Fibroblast of the aortic adventitia (primary cell): ENCODE results near the gene KLF4. TPM values are rescaled to one million over a fixed set of nuclear protein-coding genes. Genes with fewer than 3 reads are reported as not detected.

Experiments used
- DNase-seq: peaks from one replicate; pipeline ENCODE4 v3.0.0-alpha.2; 2010; ENCODE audit warnings: low read depth
- H3K4me3 ChIP-seq: 2 replicates; pipeline ENCODE4 v1.5.1; 2011; ENCODE audit warnings: low read depth, mild to moderate bottlenecking, control low read depth, low read length, moderate library complexity
- total RNA-seq: library from RNA; depleted of rRNA; stranded (reverse); fragments of >200 nt; gene quantifications from 2 replicates; pipeline ENCODE4 v1.2.3, GENCODE V29; 2012; ENCODE audit warnings: low replicate concordance
- TF ChIP-seq, protein P1 (sequence below): IDR thresholded peaks from 2 replicates; pipeline ENCODE4 v1.5.1; 2011; ENCODE audit warnings: mild to moderate bottlenecking, low read length, control low read depth, inconsistent platforms; ENCODE audit not compliant: insufficient read depth

The KLF4 gene
- total RNA-seq, 1 donor, result 43.9 TPM

DNA sequence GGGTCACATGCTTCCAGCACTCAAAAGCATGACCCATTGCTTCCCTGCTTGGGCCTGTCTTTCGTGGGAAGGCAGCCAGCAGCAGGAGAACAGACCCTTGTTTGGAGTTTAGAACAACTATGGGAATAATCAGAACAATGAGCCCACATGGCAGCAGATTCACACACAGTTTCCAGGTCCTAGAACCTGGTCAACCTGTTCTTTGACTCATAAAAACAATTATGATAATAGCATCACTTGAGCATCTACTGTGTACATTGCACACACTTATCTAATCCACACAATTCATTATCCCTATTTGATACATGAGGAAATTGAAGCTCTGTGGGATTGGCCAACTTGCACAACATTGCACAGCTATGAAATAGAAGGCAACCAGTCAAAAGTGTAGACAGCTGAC is 41.7 kb downstream of the KLF4 start:
- TF ChIP-seq, protein P1, sequence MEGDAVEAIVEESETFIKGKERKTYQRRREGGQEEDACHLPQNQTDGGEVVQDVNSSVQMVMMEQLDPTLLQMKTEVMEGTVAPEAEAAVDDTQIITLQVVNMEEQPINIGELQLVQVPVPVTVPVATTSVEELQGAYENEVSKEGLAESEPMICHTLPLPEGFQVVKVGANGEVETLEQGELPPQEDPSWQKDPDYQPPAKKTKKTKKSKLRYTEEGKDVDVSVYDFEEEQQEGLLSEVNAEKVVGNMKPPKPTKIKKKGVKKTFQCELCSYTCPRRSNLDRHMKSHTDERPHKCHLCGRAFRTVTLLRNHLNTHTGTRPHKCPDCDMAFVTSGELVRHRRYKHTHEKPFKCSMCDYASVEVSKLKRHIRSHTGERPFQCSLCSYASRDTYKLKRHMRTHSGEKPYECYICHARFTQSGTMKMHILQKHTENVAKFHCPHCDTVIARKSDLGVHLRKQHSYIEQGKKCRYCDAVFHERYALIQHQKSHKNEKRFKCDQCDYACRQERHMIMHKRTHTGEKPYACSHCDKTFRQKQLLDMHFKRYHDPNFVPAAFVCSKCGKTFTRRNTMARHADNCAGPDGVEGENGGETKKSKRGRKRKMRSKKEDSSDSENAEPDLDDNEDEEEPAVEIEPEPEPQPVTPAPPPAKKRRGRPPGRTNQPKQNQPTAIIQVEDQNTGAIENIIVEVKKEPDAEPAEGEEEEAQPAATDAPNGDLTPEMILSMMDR, result no peak
- no peak overlapping the region for H3K4me3 ChIP-seq
- DNase-seq, result no peak

DNA sequence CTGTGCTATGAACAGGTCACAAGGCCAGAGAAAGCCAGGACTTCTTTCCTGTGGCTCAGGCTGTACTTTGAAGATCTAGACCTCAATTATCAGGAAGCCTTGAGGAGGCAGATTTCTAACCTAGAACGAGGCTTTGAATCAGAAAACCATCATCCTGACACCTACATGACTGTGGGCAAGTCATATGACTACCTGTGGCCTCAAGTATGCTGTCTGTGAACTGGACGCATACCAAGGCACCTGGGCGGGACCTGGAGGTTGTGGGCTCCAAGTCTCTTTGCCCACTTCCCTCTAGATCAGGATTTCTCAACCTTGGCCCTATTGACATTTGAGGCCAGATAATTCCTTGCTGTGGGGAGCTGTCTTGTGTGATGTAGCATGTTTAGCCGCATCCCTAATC is 42.5 kb downstream of the KLF4 start:
- TF ChIP-seq, protein P1, result no peak
- DNase-seq, result no peak
- no peak overlapping the region for H3K4me3 ChIP-seq

DNA sequence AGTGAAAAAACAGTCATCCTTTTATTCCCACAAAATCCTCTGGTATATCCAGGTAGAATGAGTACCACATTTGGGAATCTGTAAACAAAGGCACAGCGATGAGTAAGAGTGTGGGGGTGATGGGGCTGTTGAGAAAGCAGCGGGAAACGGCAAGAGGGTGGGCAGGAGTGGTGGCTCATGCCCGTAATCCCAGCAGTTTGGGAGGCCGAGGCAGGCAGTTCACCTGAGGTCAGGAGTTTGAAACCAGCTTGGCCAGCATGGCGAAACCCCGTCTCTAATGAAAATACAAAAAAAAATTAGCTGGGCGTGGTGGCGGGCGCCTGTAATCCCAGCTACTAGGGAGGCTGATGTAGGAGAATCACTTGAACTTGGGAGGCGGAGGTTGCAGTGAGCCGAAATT is 43.1 kb downstream of the KLF4 start:
- TF ChIP-seq, protein P1, result no peak
- DNase-seq, result no peak

DNA sequence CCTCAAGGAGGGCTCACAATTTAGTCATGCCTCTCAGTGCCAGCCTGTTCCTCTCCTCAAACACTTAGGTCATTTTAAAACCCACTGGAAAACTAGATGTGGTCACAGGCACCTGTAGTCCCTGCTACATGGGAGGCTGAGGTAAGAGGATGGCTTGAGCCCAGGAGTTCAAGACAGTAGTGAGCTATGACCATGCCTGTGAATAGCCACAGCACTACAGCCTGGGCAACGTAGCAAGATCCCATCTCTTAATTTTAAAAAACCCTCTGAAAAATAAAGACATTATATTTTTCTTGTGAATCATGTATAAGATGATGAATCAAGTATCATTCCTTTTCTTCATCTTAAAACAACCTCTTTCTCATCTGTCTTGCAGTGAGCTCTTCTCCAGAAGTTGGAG is 45.8 kb downstream of the KLF4 start:
- H3K4me3 ChIP-seq, result no peak overlapping the region
- no peak for DNase-seq
- TF ChIP-seq, protein P1, result no peak

More for the DNA sequence above, 43.1 kb downstream of the KLF4 start:
- H3K4me3 ChIP-seq, result no peak overlapping the region

DNA sequence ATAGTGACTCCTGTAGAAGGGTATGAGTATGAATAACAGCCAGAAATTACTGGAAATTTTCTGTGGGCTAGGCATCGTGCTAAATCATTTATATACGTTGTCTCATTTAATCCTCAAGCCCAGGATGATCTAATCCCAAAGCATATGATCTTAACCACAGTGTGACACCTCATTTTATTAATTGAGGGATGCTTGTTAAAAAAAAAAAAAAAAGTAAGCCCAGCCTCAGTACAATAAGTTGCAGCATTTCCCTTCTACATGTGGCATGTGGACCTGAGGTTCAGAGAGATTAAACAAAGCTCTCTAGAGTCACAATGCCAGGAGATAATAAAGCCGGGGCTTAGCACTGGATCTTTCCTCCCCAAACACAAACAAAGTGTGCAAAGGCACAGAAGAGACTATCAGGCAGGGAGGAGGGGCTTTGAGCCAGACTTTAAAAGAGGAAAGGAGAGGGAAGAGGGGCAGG is 49.5 kb downstream of the KLF4 start:
- DNase-seq, result peak; percentile 2

DNA sequence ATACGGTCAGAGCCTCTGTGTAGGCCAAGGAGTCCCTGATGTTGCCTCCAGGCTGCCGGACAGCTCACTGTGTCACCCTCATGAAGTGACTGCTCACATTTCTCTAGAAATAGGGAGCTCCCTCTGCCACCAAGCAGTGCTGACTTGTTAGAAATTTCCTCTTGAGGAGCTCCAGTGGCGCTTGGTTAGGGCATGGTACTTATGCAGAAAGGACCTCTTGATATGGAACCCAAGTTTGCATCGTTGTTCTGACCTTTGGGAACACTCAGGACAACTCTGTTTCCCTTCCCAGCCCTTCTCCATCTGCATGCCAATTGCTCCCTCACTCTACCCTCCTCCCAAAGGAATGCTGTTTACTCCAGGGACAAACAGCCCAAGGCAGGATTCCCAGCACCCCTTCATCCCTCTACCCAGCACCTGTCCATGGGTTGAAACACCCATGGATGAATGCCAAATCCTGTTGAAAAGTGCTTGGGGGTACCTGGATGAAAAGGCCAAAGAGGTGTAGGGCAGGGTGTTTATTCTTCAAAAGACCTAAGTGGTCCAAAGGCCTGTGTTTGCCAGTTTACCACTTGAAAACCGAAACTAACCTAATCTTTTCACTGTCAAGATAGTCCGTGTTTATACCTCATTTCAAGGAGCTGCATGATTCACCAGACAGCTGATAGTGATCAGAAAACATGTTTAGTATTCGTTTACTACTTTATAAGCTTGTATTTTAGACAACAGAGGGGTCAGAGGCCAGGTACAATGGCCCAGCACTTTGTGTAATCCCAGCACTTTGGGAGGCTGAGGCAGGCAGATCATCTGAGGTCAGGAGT is 51.1 kb downstream of the KLF4 start:
- H3K4me3 ChIP-seq, result no peak overlapping the region
- no peak for DNase-seq
- TF ChIP-seq, protein P1, result no peak

More for the DNA sequence above, 49.5 kb downstream of the KLF4 start:
- H3K4me3 ChIP-seq, result no peak overlapping the region
- TF ChIP-seq, protein P1, result no peak
